ENCODE measurements around the gene HHAT. TPM values are rescaled to one million over a fixed set of nuclear protein-coding genes. Genes with fewer than 3 reads are reported as not detected.
"Not testable (repeated sequence)": the region's sequence is repeated elsewhere in the genome, so short reads cannot be mapped to it uniquely, and the experiment has no call there.

The HHAT gene
- total RNA-seq, 1 experiment from 2014 or later: 8.1 TPM

DNA sequence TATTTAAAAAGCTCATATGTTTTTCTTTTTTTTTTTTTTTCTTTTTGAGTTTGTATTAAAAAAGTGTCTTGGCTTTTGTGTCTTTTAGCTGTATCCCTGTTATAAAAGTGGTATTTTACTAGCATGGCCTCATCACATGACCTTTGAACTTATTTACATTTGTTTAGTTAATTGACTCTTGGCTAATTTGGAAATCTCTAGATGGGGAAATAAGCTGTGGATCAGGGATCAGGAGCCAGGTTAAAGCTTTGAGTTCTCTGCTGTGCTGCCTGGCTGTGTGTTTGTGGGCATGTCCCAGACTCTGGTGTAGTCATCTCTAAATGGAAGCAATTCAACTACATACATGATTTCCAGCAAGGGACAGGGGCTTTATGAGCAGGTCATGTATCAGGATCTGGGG lies 56.5 kb downstream of the HHAT start:
- no peak for DNase-seq (ENCODE audit: low read depth)

DNA sequence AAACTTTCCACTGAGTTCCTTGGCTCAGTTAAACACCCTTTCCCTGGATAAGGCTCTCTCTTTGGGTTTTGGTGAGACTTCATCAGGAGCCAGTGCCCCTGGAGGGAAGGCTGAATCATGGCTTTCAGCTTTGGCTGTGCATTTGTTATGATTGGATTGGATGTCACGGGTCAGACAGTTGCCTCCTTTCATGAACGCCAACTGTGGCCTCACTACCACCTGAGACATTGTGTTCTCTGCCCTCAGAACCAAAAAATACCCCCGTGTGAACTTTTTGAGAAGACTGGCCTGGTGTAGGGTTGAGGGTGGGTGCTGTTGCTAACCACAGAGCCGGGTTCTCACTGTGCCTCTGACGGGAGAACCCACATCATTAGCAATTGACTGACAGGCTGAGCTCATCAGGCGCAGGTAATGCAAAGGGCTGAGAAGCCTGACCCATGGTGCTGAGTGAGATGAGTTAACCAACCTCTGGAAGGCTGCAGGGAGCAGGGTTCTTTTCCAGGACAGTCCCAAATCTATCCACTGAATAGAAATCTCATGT lies 65.6 kb downstream of the HHAT start:
- peak; percentile 88 for DNase-seq (ENCODE audit: low read depth)

DNA sequence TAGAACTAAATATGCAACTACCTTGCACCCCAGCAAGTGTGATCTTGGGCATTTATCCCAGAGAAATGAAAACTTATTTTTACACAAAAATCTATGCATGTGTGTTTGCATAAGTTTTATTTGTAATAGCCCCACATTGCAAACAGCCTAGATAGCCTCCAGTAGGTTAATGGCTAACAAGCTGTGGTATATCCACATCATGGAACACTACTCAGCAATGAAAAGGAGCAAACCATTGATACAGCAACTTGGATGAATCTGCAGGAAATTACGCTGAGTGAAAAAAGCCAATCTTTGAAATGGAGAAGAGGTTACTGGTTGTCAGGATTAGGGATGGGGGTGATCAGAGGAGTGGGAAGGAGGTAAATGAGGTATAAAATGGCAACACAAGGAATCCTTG lies 67.8 kb downstream of the HHAT start:
- DNase-seq (ENCODE audit: low read depth): no peak

DNA sequence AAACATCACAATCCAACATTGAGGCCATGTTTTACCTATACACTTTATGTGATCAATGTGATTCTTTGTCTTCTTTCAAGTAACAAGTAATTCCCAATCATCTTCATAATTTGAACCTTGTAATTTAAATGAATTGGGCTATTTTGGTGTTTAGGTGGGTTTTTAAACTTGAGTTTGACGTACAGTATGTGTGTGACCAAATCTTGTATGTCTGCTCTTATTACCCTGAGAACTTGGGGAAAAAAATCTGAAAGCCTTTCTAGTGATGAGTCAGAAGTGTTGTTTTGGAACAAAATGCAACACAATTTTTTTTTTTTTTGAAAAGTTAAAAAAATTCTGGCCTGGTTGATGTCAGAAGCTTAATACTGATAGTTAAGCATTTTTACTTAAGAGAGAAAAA lies 68.5 kb downstream of the HHAT start:
- no peak for DNase-seq (ENCODE audit: low read depth)

DNA sequence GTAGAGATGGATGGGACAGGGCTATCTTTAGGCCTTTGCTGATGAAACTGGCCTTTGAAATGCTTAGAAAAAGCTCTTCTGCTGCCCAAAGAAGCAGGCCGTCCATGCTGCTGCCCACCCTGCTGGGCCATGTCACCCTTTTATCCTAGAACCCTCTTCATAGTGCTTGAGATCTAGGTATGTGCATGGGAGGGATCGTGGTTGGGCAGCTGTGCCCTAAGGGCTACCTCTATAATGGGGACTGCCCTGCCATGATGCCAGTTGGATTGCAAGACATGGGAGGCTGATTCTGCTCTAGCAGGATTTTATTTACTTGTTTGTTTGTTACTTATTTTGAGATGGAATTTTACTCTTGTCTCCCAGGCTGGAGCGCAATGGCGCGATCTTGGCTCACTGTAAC lies 69.0 kb downstream of the HHAT start:
- no peak for DNase-seq (ENCODE audit: low read depth)

- DNase-seq (ENCODE audit: low read depth): no peak
Observed at GRCh38 chr1:210398466-210398865, 69.8 kb downstream of the HHAT start.

- DNase-seq (ENCODE audit: low read depth): peak; percentile 74
Observed at GRCh38 chr1:210400043-210400840, 71.5 kb downstream of the HHAT start.

DNA sequence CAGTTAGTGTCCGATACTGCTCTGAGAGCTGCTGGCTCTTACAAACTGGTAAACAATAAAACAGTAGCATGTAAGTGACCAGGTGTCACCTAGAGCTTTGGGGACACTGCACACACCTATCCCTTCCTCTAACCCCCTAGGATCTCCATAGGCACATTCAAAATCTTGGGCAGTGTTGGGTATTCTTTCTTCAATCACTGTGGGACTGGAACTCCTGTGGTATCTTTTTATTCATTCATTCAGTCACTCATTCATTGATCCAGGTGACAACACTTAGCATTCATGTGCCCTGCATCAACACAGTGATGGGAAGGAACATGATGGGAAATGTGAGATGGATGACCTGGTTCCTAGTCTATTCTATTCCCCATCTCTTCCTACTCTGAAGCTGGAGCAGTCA lies 73.9 kb downstream of the HHAT start:
- DNase-seq (ENCODE audit: low read depth): no peak

DNA sequence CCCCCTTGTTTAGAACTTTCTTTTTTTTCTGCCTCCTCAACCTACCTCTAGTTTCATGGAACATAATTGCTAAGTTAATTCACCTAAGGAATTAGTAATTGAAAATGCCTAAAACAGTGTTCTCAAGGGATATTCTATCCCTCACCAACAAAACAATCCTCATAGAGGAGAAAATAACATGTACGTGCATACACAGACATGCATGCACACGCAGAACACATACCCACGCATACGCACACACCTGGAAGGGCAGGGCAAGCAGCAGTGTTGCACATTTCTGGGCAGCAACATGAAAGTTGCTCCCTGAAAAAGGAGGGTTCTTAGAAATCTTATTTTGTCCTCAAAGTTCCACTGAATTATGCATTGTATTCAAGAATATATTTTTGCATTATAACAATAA lies 76.6 kb downstream of the HHAT start:
- DNase-seq (ENCODE audit: low read depth): no peak

DNA sequence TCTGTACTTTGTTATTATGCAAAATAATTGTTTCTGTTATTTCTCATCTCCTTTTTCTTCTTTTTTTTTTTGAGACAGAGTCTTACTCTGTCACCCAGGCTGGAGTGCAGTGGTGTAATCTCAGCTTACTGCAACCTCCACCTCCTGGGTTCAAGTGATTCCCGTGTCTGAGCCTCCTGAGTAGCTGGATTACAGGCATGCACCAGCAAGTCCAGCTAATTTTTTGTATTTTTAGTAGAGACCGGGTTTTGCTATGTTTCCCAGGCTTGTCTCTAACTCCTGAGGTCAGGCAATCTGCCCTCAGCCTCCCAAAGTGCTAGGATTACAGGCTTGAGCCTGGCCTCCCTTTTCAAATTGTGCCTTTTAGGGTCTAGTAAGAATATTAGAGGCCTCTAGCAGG lies 77.6 kb downstream of the HHAT start:
- not testable (repeated sequence) for DNase-seq (ENCODE audit: low read depth)

DNA sequence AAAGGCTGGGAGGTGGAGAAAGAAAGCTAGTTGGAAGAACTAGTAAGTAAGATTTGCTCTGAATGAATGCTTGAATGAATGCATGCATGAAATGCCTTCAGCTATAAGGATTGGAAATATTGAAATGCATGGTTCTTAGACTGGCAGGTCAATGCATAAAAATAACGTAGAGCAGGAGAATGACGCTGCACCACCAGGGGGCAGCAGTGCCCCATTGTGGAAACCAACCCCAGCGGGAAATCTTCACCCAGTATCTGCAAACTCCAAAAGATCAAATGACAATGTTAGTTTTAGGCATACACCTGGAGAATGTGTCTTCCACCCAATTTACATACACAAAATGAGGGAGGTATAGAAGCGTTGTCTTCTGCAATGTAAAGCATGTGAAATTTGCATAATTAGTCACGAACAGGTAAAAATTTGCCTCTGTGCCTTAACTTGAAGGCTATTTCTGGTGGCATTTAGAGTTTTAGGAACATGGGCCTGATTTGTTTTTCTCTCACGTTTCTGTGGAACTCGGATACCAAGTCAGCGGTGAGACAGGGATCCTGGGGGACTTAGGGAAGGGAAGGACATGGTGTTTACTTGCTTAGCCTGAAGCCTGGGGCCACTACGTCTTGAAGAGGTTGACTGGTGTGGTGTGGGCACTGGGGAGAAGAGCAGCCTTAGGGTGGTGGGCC lies 78.6 kb downstream of the HHAT start:
- DNase-seq (ENCODE audit: low read depth): peak; percentile 77

DNA sequence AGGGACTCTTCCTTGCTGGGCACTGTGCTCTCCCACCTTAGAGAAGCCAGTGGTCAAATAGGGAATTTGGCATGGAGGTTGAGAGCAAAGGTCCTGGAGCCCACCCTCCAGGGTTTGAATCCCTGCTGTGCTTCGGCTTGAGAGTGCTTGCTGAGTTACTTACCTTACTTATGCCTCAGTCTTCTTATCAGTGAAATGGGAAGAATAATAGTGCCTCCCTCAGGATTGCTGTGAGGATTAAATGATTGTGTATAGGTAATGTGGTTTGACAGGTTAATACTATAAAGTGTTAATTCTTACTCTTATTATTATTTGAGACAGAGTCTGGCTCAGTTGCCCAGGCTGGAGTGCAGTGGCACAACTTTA lies 79.2 kb downstream of the HHAT start:
- no peak for DNase-seq (ENCODE audit: low read depth)

DNA sequence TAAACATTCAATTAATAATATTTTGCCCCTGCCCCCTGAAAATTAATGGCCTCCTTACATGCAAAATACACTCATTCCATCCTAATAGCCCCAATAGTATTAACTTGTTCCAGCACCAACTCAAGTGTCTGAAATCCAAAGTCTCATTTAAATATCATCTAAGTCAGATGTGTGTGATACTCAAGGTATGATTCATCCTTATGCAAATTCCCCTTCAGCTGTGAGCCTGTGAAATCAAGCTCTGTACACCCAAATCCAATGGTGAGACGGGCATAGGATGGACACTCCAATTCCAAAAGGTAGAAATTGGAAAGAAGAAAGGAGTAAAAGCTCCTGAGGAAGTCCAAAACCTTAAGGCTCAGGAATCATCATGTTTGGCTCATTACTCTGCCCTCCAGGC lies 83.5 kb downstream of the HHAT start:
- no peak for DNase-seq (ENCODE audit: low read depth)

DNA sequence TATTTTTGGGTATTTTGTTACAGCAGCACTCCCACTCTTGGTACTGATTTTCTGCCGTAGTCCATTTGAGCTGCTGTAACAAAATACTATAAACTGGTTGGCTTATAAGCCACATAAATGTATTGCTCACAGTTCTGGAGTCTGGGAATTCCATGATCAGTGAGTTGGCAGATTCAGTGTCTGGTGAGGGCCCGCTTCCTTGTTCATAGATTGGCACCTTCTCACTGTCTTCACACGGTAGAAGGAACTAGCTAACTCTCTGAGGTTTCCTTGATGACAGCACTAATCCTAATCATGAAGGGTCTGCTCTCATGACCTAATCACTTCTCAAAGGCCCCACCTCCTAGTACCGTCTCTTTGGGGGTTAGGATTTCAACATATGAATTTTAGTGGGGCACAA lies 85.2 kb downstream of the HHAT start:
- DNase-seq (ENCODE audit: low read depth): no peak

- DNase-seq (ENCODE audit: low read depth): no peak
Observed at GRCh38 chr1:210415846-210416448, 87.2 kb downstream of the HHAT start.

DNA sequence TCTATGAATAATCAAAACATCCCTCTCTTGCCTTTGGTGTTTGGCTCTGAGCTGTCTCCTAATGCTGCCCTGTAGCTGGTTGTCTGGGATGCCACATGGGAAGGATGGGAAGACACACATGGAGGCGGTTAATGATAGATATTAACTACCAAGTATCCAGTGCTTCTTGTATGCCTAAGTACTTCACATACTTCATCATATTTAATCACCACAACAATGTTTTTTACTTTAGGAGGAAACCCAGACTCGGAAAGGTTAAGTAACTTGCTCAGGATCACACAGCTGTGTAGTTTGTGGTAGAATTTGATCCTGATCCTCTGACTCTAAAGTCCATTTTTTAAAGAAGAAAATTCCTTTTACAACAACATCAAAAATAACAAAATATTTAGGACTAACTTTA lies 88.0 kb downstream of the HHAT start:
- no peak for DNase-seq (ENCODE audit: low read depth)

DNA sequence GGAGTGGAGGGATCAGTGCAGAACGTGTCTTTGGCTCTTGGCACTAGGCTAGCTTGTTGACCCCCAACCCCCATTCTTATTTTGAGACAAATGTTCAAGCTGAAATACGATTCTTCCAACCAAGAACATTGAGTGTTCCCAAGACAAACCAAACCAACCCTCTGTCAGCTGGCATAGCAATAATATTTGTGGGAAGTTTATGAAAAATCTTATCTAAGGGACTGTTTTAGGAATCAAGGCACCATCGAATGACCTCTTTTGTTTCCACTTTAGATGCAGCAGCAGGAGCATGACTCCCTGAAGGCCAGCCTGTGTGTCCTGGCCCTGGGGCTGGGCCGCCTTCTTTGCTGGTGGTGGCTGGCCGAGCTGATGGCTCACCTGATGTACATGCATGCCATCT lies 89.2 kb downstream of the HHAT start:
- no peak for DNase-seq (ENCODE audit: low read depth)

- DNase-seq (ENCODE audit: low read depth): no peak
Observed at GRCh38 chr1:210418863-210419650, 90.4 kb downstream of the HHAT start.

DNA sequence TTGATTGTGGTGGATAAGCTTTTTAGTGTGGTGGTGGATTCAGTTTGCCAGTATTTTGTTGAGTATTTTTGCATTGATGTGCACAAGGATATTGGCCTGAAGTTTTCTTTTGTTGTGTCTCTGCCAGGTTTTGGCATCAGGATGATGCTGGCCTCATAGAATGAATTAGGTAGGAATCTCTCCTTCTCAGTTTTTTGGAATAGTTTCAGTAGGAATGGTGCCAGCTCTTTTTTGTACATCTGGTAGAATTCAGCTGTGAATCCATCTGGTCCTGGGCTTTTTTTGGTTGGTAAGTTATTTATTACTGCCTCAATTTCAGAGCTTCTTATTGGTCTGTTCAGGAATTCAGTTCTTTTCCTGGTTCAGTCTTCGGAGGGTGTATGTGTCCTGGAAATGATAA lies 98.0 kb downstream of the HHAT start:
- not testable (repeated sequence) for DNase-seq (ENCODE audit: low read depth)

DNA sequence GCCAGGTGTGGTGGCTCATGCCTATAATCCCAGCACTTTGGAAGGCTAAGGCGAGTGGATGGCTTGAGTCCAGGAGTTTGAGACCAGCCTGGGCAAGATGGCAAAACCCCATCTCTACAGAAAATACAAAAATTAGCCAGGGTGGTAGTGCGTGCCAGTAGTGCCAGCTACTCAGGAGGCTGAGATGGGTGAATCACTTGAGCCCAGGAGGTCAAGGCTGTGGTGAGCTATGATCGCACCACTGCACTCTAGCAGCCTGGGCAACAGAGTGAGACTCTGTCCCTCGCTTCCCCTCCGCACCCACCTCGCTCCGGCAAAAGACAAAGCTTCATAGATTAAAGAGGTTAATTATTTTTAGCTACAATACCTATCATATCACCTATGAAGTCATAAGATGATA lies 100.0 kb downstream of the HHAT start:
- no peak for DNase-seq (ENCODE audit: low read depth)

GRCh38 chr1:210434223-210434622 lies 105.5 kb downstream of the HHAT start:
- DNase-seq (ENCODE audit: low read depth): no peak

- no peak for DNase-seq (ENCODE audit: low read depth)
Observed at GRCh38 chr1:210437111-210437510, 108.4 kb downstream of the HHAT start.

All from HT1080 (cell line).